Ovary (tissue), 9 donors: ENCODE data around the gene MITF. TPM values are rescaled to one million over a fixed set of nuclear protein-coding genes. Genes with fewer than 3 reads are reported as not detected.

Experiments used
- DNase-seq, 5 donors: peaks; one replicate each; pipeline ENCODE4 v3.0.0-alpha.2; 2019 to 2020
- H3K27ac ChIP-seq, 2 donors: fragments of 200-600 bp; one replicate each; pipeline versions ENCODE4 v1.5.1 to v1.8.0; 2019 to 2022
- H3K27me3 ChIP-seq: fragments of 200-600 bp; one replicate; pipeline ENCODE4 v1.8.0; 2022
- H3K36me3 ChIP-seq: fragments of 200-600 bp; sonication (generic); one replicate; pipeline ENCODE4 v1.5.1; 2019
- H3K4me1 ChIP-seq: one replicate; pipeline ENCODE4 v1.8.1; 2013; ENCODE audit warnings: mild to moderate bottlenecking, moderate library complexity; ENCODE audit not compliant: insufficient read depth
- H3K4me3 ChIP-seq: fragments of 200-600 bp; sonication (generic); one replicate; pipeline ENCODE4 v1.5.1; 2017
- H3K9me3 ChIP-seq, 2 donors: fragments of 200-600 bp in 1 of 2; sonication (generic) in 1 of 2; one replicate each; pipeline versions ENCODE4 v1.5.1 to v1.8.1; 2013 to 2019; ENCODE audit warnings: mild to moderate bottlenecking in 1 of 2, moderate library complexity in 1 of 2
- CTCF ChIP-seq, 3 donors: fragments of 450-650 bp in 2 of 3; fragments of 200-600 bp in 1 of 3; IDR thresholded peaks; one replicate each; pipeline versions ENCODE4 v1.5.1 to v1.8.0; 2016 to 2022; ENCODE audit warnings: antibody characterized with exemption in 3 of 3, mild to moderate bottlenecking in 1 of 3
- EP300 ChIP-seq: sonication (generic); formaldehyde crosslinking; IDR thresholded peaks from one replicate; pipeline ENCODE4 v1.6.1; 2017; ENCODE audit warnings: antibody characterized with exemption
- POLR2A ChIP-seq: fragments of 450-650 bp; IDR thresholded peaks from one replicate; pipeline ENCODE4 v1.6.1; 2017; ENCODE audit warnings: antibody characterized with exemption, mild to moderate bottlenecking, moderate library complexity
- WGBS, 3 donors: extraction: QIAGEN DNeasy Blood & Tissue Kit in 1 of 3; methylation state at CpG; one replicate each; pipeline versions ENCODE4 v1.1.5 to v1.1.7; 2013 to 2017; 5-methylcytosine and 5-hydroxymethylcytosine counted together
- intact Hi-C, 4 donors: fragments of 100-400 bp; cut with DNase I; formaldehyde crosslinking; loops; one replicate each; pipeline versions ENCODE4 v1.11.0 to v1.15.1; 2022 to 2023
- polyA plus RNA-seq, 2 donors: library from polyadenylated mRNA; stranded (reverse); fragments of 200-250 nt in 1 of 2; fragments of 350-450 nt in 1 of 2; fragmentation: Illumina TruSeq in 1 of 2; extraction: RNeasy Lipid Tissue Mini Kit (QIAGEN cat#74804) in 1 of 2; gene quantifications; one replicate each; pipeline ENCODE4 v1.2.3, GENCODE V29; 2013 to 2014
- total RNA-seq, 7 donors: library from RNA; depleted of rRNA in 2 of 7; stranded (reverse); fragments of >200 nt in 2 of 7; fragmentation: NEBNext Ultra II Directional in 3 of 7; extraction: Animal tissue kit (Norgen Biotek cat#: 25700) in 3 of 7; gene quantifications; one replicate each; pipeline versions ENCODE4 v1.1.0 to v1.2.4, GENCODE V29; 2016 to 2023
- donor health status: DM: no; HTN: no; CAD: no; lungs with moderate emphysema.
- donor health status: DM: no; HTN: no; CAD: no.
- donor health status: Bipolar disorder and iron deficiency.
- donor health status: DM: yes; HTN: yes; CAD: no.
- donor health status: DM: no; HTN: no; CAD: no.
- donor health status: DM: yes; HTN: yes; CAD: no.

The MITF gene
- total and polyA plus RNA-seq, 9 donors, result 13.6 to 38.0 (median 24.9) TPM

- no peak overlapping the region for H3K27ac ChIP-seq
- intact Hi-C loops, result no loop called here
Observed at GRCh38 chr3:69729147-69729919, 9.9 kb upstream of the MITF start.

GRCh38 chr3:69731080-69731479, 8.2 kb upstream of the MITF start:
- no peak for DNase-seq
- 54 to 64% (median 59%) methylated on average over 2 of the region's 2 CpGs for WGBS, 3 donors

More at GRCh38 chr3:69729147-69729919, 9.9 kb upstream of the MITF start:
- Histone ChIP-seq H3K36me3 (no peaks in the 10 kb centered on the region), H3K4me1 (no peaks in the 10 kb centered on the region), H3K9me3 (no peaks in the 10 kb centered on the region), H3K27me3 (no peaks in the 10 kb centered on the region), H3K4me3 (no peak overlapping the region)
- no peak for DNase-seq
- no peak for TF ChIP-seq POLR2A
- TF ChIP-seq EP300, result no peak
- no peak for TF ChIP-seq CTCF (IDR thresholded peaks at IDR 0.05)
- WGBS, 3 donors, result 79 to 92% (median 89%) methylated on average over 6 of the region's 6 CpGs

GRCh38 chr3:69735893-69736292, 3.4 kb upstream of the MITF start:
- H3K27me3 ChIP-seq, result no peaks in the 10 kb centered on the region
- DNase-seq, result no peak
- WGBS, 3 donors, result 87 to 91% (median 88%) methylated on average over 2 of the region's 2 CpGs
- H3K9me3 ChIP-seq, result no peaks in the 10 kb centered on the region
- H3K4me3 ChIP-seq, result no peak overlapping the region
- intact Hi-C loops, result no loop called here
- no peaks in the 10 kb centered on the region for H3K4me1 ChIP-seq
- H3K27ac ChIP-seq, result no peak overlapping the region
- TF ChIP-seq POLR2A, result no peak
- TF ChIP-seq EP300, result no peak
- TF ChIP-seq CTCF (IDR thresholded peaks at IDR 0.05), result no peak
- no peaks in the 10 kb centered on the region for H3K36me3 ChIP-seq

More at GRCh38 chr3:69731080-69731479, 8.2 kb upstream of the MITF start:
- Histone ChIP-seq H3K4me3 (no peak overlapping the region), H3K4me1 (no peaks in the 10 kb centered on the region), H3K9me3 (no peaks in the 10 kb centered on the region), H3K27me3 (no peaks in the 10 kb centered on the region), H3K36me3 (no peaks in the 10 kb centered on the region), H3K27ac (no peak overlapping the region)
- no peak for TF ChIP-seq POLR2A
- TF ChIP-seq EP300, result no peak
- no peak for TF ChIP-seq CTCF (IDR thresholded peaks at IDR 0.05)
- intact Hi-C loops, result no loop called here

- TF ChIP-seq POLR2A (no peak), EP300 (no peak), CTCF (IDR thresholded peaks at IDR 0.05) (no peak)
- Histone ChIP-seq H3K4me3 (no peak overlapping the region), H3K27me3 (no peaks in the 10 kb centered on the region), H3K27ac (no peak overlapping the region), H3K4me1 (peaks cover 10% of the 10 kb centered on the region), H3K36me3 (no peaks in the 10 kb centered on the region), H3K9me3 (no peaks in the 10 kb centered on the region)
- no peak for DNase-seq
- intact Hi-C loops, result no loop called here
- 37 to 40% (median 37%) methylated on average over 3 of the region's 3 CpGs for WGBS, 3 donors
Observed at GRCh38 chr3:69737392-69737791, 1.9 kb upstream of the MITF start.
